ENCODE results near the gene IL23A.

DNA sequence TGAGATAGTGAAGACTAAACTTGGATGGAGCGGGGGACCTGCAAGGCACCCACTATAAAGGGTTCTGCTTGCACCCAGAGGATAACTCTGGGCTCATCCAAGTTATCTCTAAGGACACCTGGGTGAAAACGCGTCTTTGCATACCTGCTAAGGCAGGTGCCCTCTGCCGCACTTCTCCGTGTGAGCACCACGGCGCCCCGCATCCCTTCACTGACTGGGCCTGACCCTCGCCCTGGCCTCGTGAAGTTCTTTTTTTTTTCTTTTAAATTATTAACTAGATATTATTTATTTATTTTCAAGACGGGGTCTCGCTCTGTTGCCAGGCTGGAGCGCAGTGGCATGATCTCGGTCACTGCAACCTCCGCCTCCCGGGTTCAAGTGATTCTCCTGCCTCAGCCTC lies 43.9 kb downstream of the IL23A start:
- TF ChIP-seq POLR2AphosphoS5 (IDR thresholded peaks at IDR 0.05; ENCODE audit: low read depth, low read length) (no peak), POLR2A (IDR thresholded peaks at IDR 0.05; ENCODE audit: low read depth, low read length) (no peak)
